ENCODE results near the gene CLINT1. TPM values are rescaled to one million over a fixed set of nuclear protein-coding genes. Genes with fewer than 3 reads are reported as not detected.
A peak's percentile ranks its signal among the peaks of the same experiment; 100 is the strongest.

The CLINT1 gene
- total and polyA plus RNA-seq, 2 experiments from 2014 or later = 71.7 to 101 TPM

DNA sequence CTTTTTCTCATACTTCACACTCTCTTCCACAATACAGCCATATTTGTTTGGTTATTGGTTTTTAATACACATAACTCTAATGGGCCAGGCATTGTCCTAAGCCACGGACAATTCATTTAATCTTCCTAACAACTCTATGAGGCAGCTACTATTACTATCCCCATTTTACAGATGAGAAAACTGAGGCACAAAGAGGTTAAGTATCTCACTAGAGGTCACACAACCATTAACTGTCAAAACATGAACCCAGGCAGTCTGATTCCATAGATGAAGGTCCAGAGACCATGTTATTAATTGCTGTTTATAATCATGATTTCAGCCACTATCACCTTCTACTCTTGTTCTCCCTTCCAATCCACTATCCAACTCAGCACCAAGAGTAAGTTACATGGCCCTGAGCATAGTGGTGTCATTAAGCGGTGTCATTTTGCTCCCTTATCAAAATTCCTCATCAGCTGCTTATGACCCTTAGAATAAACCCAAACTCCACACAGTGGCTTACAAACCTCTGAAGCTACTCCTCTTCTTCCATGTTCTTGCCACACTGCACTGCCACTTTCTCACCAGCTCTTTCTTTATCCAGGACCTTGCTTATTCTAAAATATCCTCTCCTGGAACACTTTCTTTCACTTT, 22.7 kb downstream of the CLINT1 start:
- Mint-ChIP-seq H3K4me1 (peaks cover 5% of the 10 kb centered on the region; the same call in 1 of the 3 replicates), H3K27me3 (ENCODE audit: insufficient read depth, low read depth, poor library complexity) (no peaks in the 10 kb centered on the region), H3K36me3 (ENCODE audit: low read depth) (no peaks in the 10 kb centered on the region; the same call in 2 of the 3 replicates), H3K9me3 (no peaks in the 10 kb centered on the region), H3K27ac (no peak overlapping the region), H3K4me3 (no peak overlapping the region)
- Histone ChIP-seq H3K4me1 (ENCODE audit: insufficient read depth) (no peaks in the 10 kb centered on the region), H3K4me2 (no peak overlapping the region), H3F3A (replicated peaks; ENCODE audit: low read depth) (no peaks in the 10 kb centered on the region), H3K27me3 (ENCODE audit: insufficient read depth) (no peaks in the 10 kb centered on the region), H3K79me2 (replicated peaks; ENCODE audit: insufficient read depth) (peaks cover 97% of the 10 kb centered on the region), H3K4me3 (no peak overlapping the region), H3K27ac (ENCODE audit: low read depth) (no peak overlapping the region), H3K36me3 (ENCODE audit: insufficient read depth) (no peaks in the 10 kb centered on the region), H4K20me1 (replicated peaks; ENCODE audit: insufficient read depth) (peaks cover 40% of the 10 kb centered on the region), H3K9me2 (ENCODE audit: insufficient read depth) (no peaks in the 10 kb centered on the region), H2AFZ (no peak overlapping the region)
- TF ChIP-seq, protein P1, sequence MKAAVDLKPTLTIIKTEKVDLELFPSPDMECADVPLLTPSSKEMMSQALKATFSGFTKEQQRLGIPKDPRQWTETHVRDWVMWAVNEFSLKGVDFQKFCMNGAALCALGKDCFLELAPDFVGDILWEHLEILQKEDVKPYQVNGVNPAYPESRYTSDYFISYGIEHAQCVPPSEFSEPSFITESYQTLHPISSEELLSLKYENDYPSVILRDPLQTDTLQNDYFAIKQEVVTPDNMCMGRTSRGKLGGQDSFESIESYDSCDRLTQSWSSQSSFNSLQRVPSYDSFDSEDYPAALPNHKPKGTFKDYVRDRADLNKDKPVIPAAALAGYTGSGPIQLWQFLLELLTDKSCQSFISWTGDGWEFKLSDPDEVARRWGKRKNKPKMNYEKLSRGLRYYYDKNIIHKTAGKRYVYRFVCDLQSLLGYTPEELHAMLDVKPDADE (IDR thresholded peaks at IDR 0.05) = no peak
- TF ChIP-seq, protein P2, sequence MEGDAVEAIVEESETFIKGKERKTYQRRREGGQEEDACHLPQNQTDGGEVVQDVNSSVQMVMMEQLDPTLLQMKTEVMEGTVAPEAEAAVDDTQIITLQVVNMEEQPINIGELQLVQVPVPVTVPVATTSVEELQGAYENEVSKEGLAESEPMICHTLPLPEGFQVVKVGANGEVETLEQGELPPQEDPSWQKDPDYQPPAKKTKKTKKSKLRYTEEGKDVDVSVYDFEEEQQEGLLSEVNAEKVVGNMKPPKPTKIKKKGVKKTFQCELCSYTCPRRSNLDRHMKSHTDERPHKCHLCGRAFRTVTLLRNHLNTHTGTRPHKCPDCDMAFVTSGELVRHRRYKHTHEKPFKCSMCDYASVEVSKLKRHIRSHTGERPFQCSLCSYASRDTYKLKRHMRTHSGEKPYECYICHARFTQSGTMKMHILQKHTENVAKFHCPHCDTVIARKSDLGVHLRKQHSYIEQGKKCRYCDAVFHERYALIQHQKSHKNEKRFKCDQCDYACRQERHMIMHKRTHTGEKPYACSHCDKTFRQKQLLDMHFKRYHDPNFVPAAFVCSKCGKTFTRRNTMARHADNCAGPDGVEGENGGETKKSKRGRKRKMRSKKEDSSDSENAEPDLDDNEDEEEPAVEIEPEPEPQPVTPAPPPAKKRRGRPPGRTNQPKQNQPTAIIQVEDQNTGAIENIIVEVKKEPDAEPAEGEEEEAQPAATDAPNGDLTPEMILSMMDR (conservative IDR thresholded peaks at IDR 0.05; ENCODE audit: low read depth in 2 of 2) = no peak
- no peak for TF ChIP-seq NANOG (IDR thresholded peaks at IDR 0.05; ENCODE audit: borderline replicate concordance)
- TF ChIP-seq POLR2AphosphoS5 (IDR thresholded peaks at IDR 0.05; ENCODE audit: low read depth) = no peak
- no peak for TF ChIP-seq JUNB (IDR thresholded peaks at IDR 0.05; ENCODE audit: unreplicated experiment)
- TF ChIP-seq STAT1 (IDR thresholded peaks at IDR 0.05; ENCODE audit: unreplicated experiment) = no peak
- TF ChIP-seq ZNF331 (CRISPR knock-in tag; IDR thresholded peaks at IDR 0.05; ENCODE audit: low read depth) = no peak
- TF ChIP-seq ZNF114 (CRISPR knock-in tag; IDR thresholded peaks at IDR 0.05) = no peak
- no peak for TF ChIP-seq EZH2phosphoT487 (IDR thresholded peaks at IDR 0.05; ENCODE audit: unreplicated experiment)
- TF ChIP-seq CREB1 (CRISPR knock-in tag; IDR thresholded peaks at IDR 0.05; ENCODE audit: low read depth) = no peak
- DNase-seq (ENCODE audit: low spot score) (no peak), ATAC-seq (no peak)

DNA sequence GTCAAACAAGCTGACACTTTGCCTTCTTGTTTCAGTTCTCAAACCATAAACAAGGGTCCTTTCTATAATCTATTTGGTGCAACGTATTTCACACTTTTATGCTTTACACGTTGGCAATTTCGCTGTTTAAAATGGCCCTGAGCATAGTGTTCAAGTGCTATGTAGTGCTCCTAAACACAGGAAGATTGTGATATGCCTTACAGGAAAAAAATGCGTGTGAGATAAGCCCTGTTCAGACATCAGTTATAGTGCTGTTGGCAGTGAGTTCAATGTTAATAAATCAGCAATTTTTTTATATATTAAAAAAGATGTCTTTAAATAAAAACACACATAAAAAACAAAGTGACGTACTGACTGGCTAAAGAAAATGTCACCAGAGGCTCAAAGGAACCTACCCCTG, 23.9 kb downstream of the CLINT1 start:
- ATAC-seq (no peak), DNase-seq (ENCODE audit: low spot score) (no peak)
- Histone ChIP-seq H3K4me3 (no peak overlapping the region), H3K27ac (ENCODE audit: low read depth) (0 out of 2 replicates have a peak overlapping the region, but pooled peaks have one; percentile 12), H3K36me3 (ENCODE audit: insufficient read depth) (no peaks in the 10 kb centered on the region), H3K79me2 (replicated peaks; ENCODE audit: insufficient read depth) (peaks cover 97% of the 10 kb centered on the region), H3K9me2 (ENCODE audit: insufficient read depth) (no peaks in the 10 kb centered on the region), H3K4me1 (ENCODE audit: insufficient read depth) (no peaks in the 10 kb centered on the region), H2AFZ (no peak overlapping the region), H3K27me3 (ENCODE audit: insufficient read depth) (no peaks in the 10 kb centered on the region), H3F3A (replicated peaks; ENCODE audit: low read depth) (no peaks in the 10 kb centered on the region), H4K20me1 (replicated peaks; ENCODE audit: insufficient read depth) (peaks cover 41% of the 10 kb centered on the region), H3K4me2 (no peak overlapping the region)
- Mint-ChIP-seq H3K9me3 (no peaks in the 10 kb centered on the region), H3K36me3 (ENCODE audit: low read depth) (no peaks in the 10 kb centered on the region; the same call in 2 of the 3 replicates), H3K27me3 (ENCODE audit: insufficient read depth, low read depth, poor library complexity) (no peaks in the 10 kb centered on the region), H3K27ac (no peak overlapping the region), H3K4me3 (no peak overlapping the region), H3K4me1 (peaks cover 5% of the 10 kb centered on the region; the same call in 1 of the 3 replicates)
- TF ChIP-seq NANOG (IDR thresholded peaks at IDR 0.05; ENCODE audit: borderline replicate concordance) (no peak), STAT1 (IDR thresholded peaks at IDR 0.05; ENCODE audit: unreplicated experiment) (no peak), JUNB (IDR thresholded peaks at IDR 0.05; ENCODE audit: unreplicated experiment) (no peak), POLR2AphosphoS5 (IDR thresholded peaks at IDR 0.05; ENCODE audit: low read depth) (no peak)
- TF ChIP-seq, protein P3, sequence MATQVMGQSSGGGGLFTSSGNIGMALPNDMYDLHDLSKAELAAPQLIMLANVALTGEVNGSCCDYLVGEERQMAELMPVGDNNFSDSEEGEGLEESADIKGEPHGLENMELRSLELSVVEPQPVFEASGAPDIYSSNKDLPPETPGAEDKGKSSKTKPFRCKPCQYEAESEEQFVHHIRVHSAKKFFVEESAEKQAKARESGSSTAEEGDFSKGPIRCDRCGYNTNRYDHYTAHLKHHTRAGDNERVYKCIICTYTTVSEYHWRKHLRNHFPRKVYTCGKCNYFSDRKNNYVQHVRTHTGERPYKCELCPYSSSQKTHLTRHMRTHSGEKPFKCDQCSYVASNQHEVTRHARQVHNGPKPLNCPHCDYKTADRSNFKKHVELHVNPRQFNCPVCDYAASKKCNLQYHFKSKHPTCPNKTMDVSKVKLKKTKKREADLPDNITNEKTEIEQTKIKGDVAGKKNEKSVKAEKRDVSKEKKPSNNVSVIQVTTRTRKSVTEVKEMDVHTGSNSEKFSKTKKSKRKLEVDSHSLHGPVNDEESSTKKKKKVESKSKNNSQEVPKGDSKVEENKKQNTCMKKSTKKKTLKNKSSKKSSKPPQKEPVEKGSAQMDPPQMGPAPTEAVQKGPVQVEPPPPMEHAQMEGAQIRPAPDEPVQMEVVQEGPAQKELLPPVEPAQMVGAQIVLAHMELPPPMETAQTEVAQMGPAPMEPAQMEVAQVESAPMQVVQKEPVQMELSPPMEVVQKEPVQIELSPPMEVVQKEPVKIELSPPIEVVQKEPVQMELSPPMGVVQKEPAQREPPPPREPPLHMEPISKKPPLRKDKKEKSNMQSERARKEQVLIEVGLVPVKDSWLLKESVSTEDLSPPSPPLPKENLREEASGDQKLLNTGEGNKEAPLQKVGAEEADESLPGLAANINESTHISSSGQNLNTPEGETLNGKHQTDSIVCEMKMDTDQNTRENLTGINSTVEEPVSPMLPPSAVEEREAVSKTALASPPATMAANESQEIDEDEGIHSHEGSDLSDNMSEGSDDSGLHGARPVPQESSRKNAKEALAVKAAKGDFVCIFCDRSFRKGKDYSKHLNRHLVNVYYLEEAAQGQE (IDR thresholded peaks at IDR 0.05; ENCODE audit: unreplicated experiment) = no peak
